GM23248 (cell line): ENCODE data around the gene SLC6A5.
A peak's percentile ranks its signal among the peaks of the same experiment; 100 is the strongest.

Experiments
- EZH2 ChIP-seq: fragments of 200-600 bp; sonication (generic); IDR thresholded peaks from 2 replicates; pipeline ENCODE4 v1.6.1; 2018; ENCODE audit warnings: antibody characterized with exemption, mild to moderate bottlenecking; ENCODE audit not compliant: insufficient read depth, poor library complexity, severe bottlenecking
- EZH2phosphoT487 ChIP-seq: fragments of 200-600 bp; sonication (generic); IDR thresholded peaks from 2 replicates; pipeline ENCODE4 v1.6.1; 2018; ENCODE audit warnings: antibody characterized with exemption, moderate library complexity, mild to moderate bottlenecking, low read depth; ENCODE audit not compliant: insufficient read depth

DNA sequence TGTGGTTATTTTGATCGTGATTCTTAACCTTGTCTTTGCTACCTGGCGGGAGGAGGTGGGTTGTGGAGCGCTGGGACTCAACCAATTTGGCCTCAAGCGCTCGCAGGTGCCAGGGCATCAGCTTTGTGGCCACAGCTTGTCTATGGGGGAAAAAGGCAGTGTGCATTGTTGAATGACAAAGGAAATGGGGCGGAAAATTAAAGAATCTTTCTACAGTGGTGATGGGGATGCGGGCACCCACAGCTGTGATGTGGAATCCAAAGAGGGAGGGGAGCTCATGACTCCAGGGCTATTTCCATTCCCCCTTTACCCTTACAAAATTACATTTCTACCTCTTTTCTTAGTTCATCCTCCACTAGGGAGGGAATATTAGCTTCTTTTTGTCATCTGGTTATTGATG, 1.1 kb downstream of the SLC6A5 start:
- TF ChIP-seq EZH2 (peak; percentile 7), EZH2phosphoT487 (no peak)
